HCT116 (cell line): Measurements from ENCODE around the gene KCNQ1OT1. TPM values are rescaled to one million over a fixed set of nuclear protein-coding genes. Genes with fewer than 3 reads are reported as not detected.

Experiments used
- ATAC-seq: fragments of 200-7000 bp; cut with Tn5 transposase; 2 replicates; pipeline ENCODE4 v1.9.1; 2020; ENCODE audit warnings: mild to moderate bottlenecking, moderate library complexity
- BruUV-seq: library from RNA; stranded (reverse); fragments of 400-500 nt; replicated peaks from 2 replicates; lab custom pipeline; 2021; lab: Mats Ljungman, UMichigan
- CTCF ChIA-PET: fragments of 300-600 bp; sonication (Branson Sonifier 250); formaldehyde crosslinking; loops from one replicate; lab custom pipeline; 2021; ENCODE audit warnings: antibody characterized with exemption; lab: Charles Lee
- POLR2A ChIA-PET: fragments of 300-600, 350-600 bp; sonication (Branson Sonifier 250); formaldehyde crosslinking; loops from one replicate; lab custom pipeline; 2021; ENCODE audit warnings: antibody characterized with exemption; lab: Charles Lee
- RAD21 ChIA-PET, 2 experiments: fragments of 300-600 bp; sonication (Branson Sonifier 250); formaldehyde crosslinking; loops; one replicate each; lab custom pipeline; 2023; ENCODE audit warnings: low total read pairs in 2 of 2; ENCODE audit not compliant: uncharacterized antibody in 2 of 2, unreplicated experiment in 2 of 2, low non-redundant PET in 1 of 2; lab: Charles Lee
- DNase-seq: peaks from one replicate; pipeline ENCODE4 v3.0.0-alpha.2; 2010; ENCODE audit warnings: low read depth, low spot score
- H2AFZ ChIP-seq: fragments of 200-600 bp; shearing (Covaris generic), sonication (generic); 2 replicates; pipeline ENCODE4 v1.6.1; 2017; ENCODE audit warnings: low read depth, mixed run types, mixed read lengths, antibody characterized with exemption, low read length; ENCODE audit not compliant: poor library complexity, severe bottlenecking
- H3K27ac ChIP-seq: 2 replicates; pipeline ENCODE4 v1.5.1; 2012; ENCODE audit warnings: low read depth, low read length
- H3K27me3 ChIP-seq: fragments of 200-600 bp; sonication (generic); 2 replicates; pipeline ENCODE4 v1.6.1; 2016; ENCODE audit warnings: mixed run types, low read length, mixed read lengths; ENCODE audit not compliant: insufficient read depth
- H3K36me3 ChIP-seq, 2 experiments: fragments of 200-500 bp in 1 of 2; fragments of 200-600 bp in 1 of 2; sonication (Bioruptor generic) in 1 of 2; sonication (generic) in 1 of 2; 2 replicates each; pipeline versions ENCODE4 v1.5.1 to v1.6.1; 2014 to 2016; ENCODE audit warnings: low read length in 2 of 2, inconsistent platforms in 1 of 2, mixed read lengths in 1 of 2, mixed run types in 1 of 2; ENCODE audit not compliant: insufficient read depth in 2 of 2, control insufficient read depth in 1 of 2
- H3K4me1 ChIP-seq, 2 experiments: fragments of 200-600 bp in 1 of 2; sonication (generic) in 1 of 2; 2 replicates each; pipeline versions ENCODE4 v1.5.1 to v1.6.1; 2012 to 2017; ENCODE audit warnings: low read length in 2 of 2, inconsistent platforms in 1 of 2, mild to moderate bottlenecking in 1 of 2, mixed read lengths in 1 of 2, mixed run types in 1 of 2, moderate library complexity in 1 of 2; ENCODE audit not compliant: insufficient read depth in 2 of 2, control insufficient read depth in 1 of 2
- H3K4me2 ChIP-seq: fragments of 200-600 bp; sonication (generic); 2 replicates; pipeline ENCODE4 v1.6.1; 2017; ENCODE audit warnings: mixed run types, low read length, mixed read lengths
- H3K4me3 ChIP-seq, 2 experiments: fragments of 200-600 bp in 1 of 2; sonication (generic) in 1 of 2; replicated peaks in 1 of 2; 2 replicates each; pipeline ENCODE4 v1.5.1; 2011 to 2016; ENCODE audit warnings: low read length in 2 of 2, control low read depth in 1 of 2, low read depth in 1 of 2, mild to moderate bottlenecking in 1 of 2, mixed read lengths in 1 of 2, mixed run types in 1 of 2
- H3K79me2 ChIP-seq: fragments of 200-600 bp; sonication (generic); 2 replicates; pipeline ENCODE4 v1.6.1; 2017; ENCODE audit warnings: mild to moderate bottlenecking, mixed run types, low read length, moderate library complexity, mixed read lengths; ENCODE audit not compliant: insufficient read depth
- H3K9ac ChIP-seq: fragments of 200-600 bp; sonication (generic); 2 replicates; pipeline ENCODE4 v1.6.1; 2016; ENCODE audit warnings: low read length, mixed read lengths
- H3K9me2 ChIP-seq: fragments of 200-600 bp; sonication (generic), shearing (Covaris generic); 2 replicates; pipeline ENCODE4 v1.6.1; 2017; ENCODE audit warnings: mixed run types, mild to moderate bottlenecking, moderate library complexity; ENCODE audit not compliant: insufficient read depth
- H3K9me3 ChIP-seq, 2 experiments: fragments of 200-500 bp in 1 of 2; fragments of 200-600 bp in 1 of 2; sonication (Bioruptor generic) in 1 of 2; sonication (generic) in 1 of 2; 2 replicates each; pipeline ENCODE4 v1.6.1; 2014 to 2017; ENCODE audit warnings: low read length in 2 of 2, mixed read lengths in 2 of 2, inconsistent platforms in 1 of 2, low read depth in 1 of 2, mild to moderate bottlenecking in 1 of 2, mixed run types in 1 of 2, moderate library complexity in 1 of 2; ENCODE audit not compliant: control insufficient read depth in 1 of 2, insufficient read depth in 1 of 2
- H4K20me1 ChIP-seq: fragments of 200-600 bp; sonication (generic), shearing (Covaris generic); 2 replicates; pipeline ENCODE4 v1.6.1; 2017; ENCODE audit warnings: mixed run types, mild to moderate bottlenecking, moderate library complexity; ENCODE audit not compliant: insufficient read depth
- ATF3 ChIP-seq: IDR thresholded peaks from 2 replicates; pipeline ENCODE4 v1.6.1; 2012
- CBX3 ChIP-seq: IDR thresholded peaks from 2 replicates; pipeline ENCODE4 v1.6.1; 2012; ENCODE audit warnings: low read depth
- CEBPB ChIP-seq: IDR thresholded peaks from 2 replicates; pipeline ENCODE4 v1.6.1; 2012; ENCODE audit warnings: low read depth
- CTCF ChIP-seq, 3 experiments: fragments of 200-600 bp in 1 of 3; sonication (generic) in 1 of 3; IDR thresholded peaks in 2 of 3; conservative IDR thresholded peaks in 1 of 3; 2 replicates each; pipeline ENCODE4 v1.5.1; 2012 to 2017; ENCODE audit warnings: low read depth in 2 of 3, low read length in 2 of 3, antibody characterized with exemption in 1 of 3, borderline replicate concordance in 1 of 3, control low read depth in 1 of 3, mild to moderate bottlenecking in 1 of 3, mixed read lengths in 1 of 3, mixed run types in 1 of 3, moderate library complexity in 1 of 3; ENCODE audit not compliant: insufficient read depth in 1 of 3
- ELF1 ChIP-seq: IDR thresholded peaks from 2 replicates; pipeline ENCODE4 v1.6.1; 2012; ENCODE audit warnings: low read depth, borderline replicate concordance
- EZH2phosphoT487 ChIP-seq: fragments of 200-600 bp; IDR thresholded peaks from 2 replicates; pipeline ENCODE4 v1.6.1; 2018; ENCODE audit warnings: antibody characterized with exemption, borderline replicate concordance
- FOSL1 ChIP-seq: IDR thresholded peaks from 2 replicates; pipeline ENCODE4 v1.6.1; 2012; ENCODE audit warnings: low read depth
- POLR2AphosphoS5 ChIP-seq: IDR thresholded peaks from 2 replicates; pipeline ENCODE4 v1.6.1; 2011; ENCODE audit warnings: mild to moderate bottlenecking, low read depth, low read length, moderate library complexity
- RAD21 ChIP-seq: IDR thresholded peaks from 2 replicates; pipeline ENCODE4 v1.6.1; 2012; ENCODE audit warnings: low read depth, mild to moderate bottlenecking
- SP1 ChIP-seq: IDR thresholded peaks from 2 replicates; pipeline ENCODE4 v1.6.1; 2012; ENCODE audit warnings: low read depth
- SRF ChIP-seq: IDR thresholded peaks from 2 replicates; pipeline ENCODE4 v1.6.1; 2012; ENCODE audit warnings: low read depth
- TCF7L2 ChIP-seq: IDR thresholded peaks from 2 replicates; pipeline ENCODE4 v1.7.0; 2011; ENCODE audit warnings: borderline replicate concordance, inconsistent platforms; ENCODE audit not compliant: insufficient read depth, insufficient read length; ENCODE audit errors: extremely low read depth
- YY1 ChIP-seq: IDR thresholded peaks from 2 replicates; pipeline ENCODE4 v1.6.1; 2011; ENCODE audit warnings: low read length, low read depth, moderate library complexity, mild to moderate bottlenecking; ENCODE audit not compliant: insufficient replicate concordance; ENCODE audit errors: extremely low read depth
- ZBTB33 ChIP-seq: IDR thresholded peaks from 2 replicates; pipeline ENCODE4 v1.6.1; 2011; ENCODE audit warnings: mild to moderate bottlenecking, low read length, moderate library complexity; ENCODE audit not compliant: insufficient replicate concordance; ENCODE audit errors: extremely low read depth
- ZNF274 ChIP-seq: fragments of 200-500 bp; sonication (Bioruptor generic); IDR thresholded peaks from 2 replicates; pipeline ENCODE4 v1.6.1; 2014; ENCODE audit warnings: mild to moderate bottlenecking, low read depth, low read length, inconsistent platforms
- intact Hi-C: fragments of 100-400 bp; cut with micrococcal nuclease; formaldehyde crosslinking; loops from 2 replicates; pipeline ENCODE4 v1.10.0; 2022
- total RNA-seq: library from RNA; stranded (reverse); gene quantifications from one replicate; pipeline ENCODE4 v1.2.1, GENCODE V29; 2021; ENCODE audit not compliant: unreplicated experiment

KCNQ1OT1 gene
- total RNA-seq, 1 experiment from 2014 or later: 1.1 TPM

GRCh38 chr11:2661173-2662023, 38.4 kb downstream of the KCNQ1OT1 start:
- DNase-seq (no peak), ATAC-seq (no peak)
- ChIA-PET POLR2A (no interaction called here), CTCF (no interaction called here), RAD21 (no interaction called here)
- Histone ChIP-seq H3K27me3 (no peaks in the 10 kb centered on the region), H3K79me2 (no peaks in the 10 kb centered on the region), H2AFZ (no peak overlapping the region), H3K9me3 (peaks cover 4% of the 10 kb centered on the region in 2 experiments; a peak in 2 of 4 replicates), H3K9me2 (no peaks in the 10 kb centered on the region), H3K4me1 (no peaks in the 10 kb centered on the region), H3K27ac (no peak overlapping the region), H3K4me2 (no peak overlapping the region), H4K20me1 (no peaks in the 10 kb centered on the region), H3K4me3 (no peak overlapping the region), H3K9ac (no peak overlapping the region), H3K36me3 (no peaks in the 10 kb centered on the region)
- BruUV-seq: no TSS peak
- intact Hi-C loops: no loop called here
- TF ChIP-seq ZBTB33 (no peak), EZH2phosphoT487 (no peak), CTCF (IDR thresholded peaks at IDR 0.05 in 2 of 3, conservative IDR thresholded peaks at IDR 0.05 in 1 of 3; ENCODE audit: borderline replicate concordance in 1 of 3, insufficient read depth in 1 of 3, low read depth in 2 of 3, low read length in 2 of 3) (no peak), RAD21 (no peak), TCF7L2 (no peak), CBX3 (no peak), ATF3 (no peak), ELF1 (no peak), SRF (no peak), ZNF274 (no peak), FOSL1 (no peak), POLR2AphosphoS5 (no peak), YY1 (no peak), CEBPB (no peak), SP1 (no peak)
